ENCODE results near the gene CHM.

- TF ChIP-seq CTCF (IDR thresholded peaks at IDR 0.05; ENCODE audit: poor library complexity), result no peak
- no peak for TF ChIP-seq EZH2phosphoT487 (IDR thresholded peaks at IDR 0.05; ENCODE audit: low read depth, severe bottlenecking, unreplicated experiment)
- TF ChIP-seq EZH2 (IDR thresholded peaks at IDR 0.05; ENCODE audit: borderline replicate concordance), result no peak
These were observed 132.9 kb downstream of the CHM start for GRCh38 chrX:85914431-85914830.

Data from hepatocyte (in vitro differentiated cells).